G401 (cell line): ENCODE measurements around the gene HOXC9. TPM values are rescaled to one million over a fixed set of nuclear protein-coding genes. Genes with fewer than 3 reads are reported as not detected.
A peak's percentile ranks its signal among the peaks of the same experiment; 100 is the strongest.

ENCODE experiments used
- DNase-seq: peaks from one replicate; pipeline ENCODE4 v3.0.0-alpha.2; 2015; ENCODE audit warnings: low spot score
- in situ Hi-C: cut with HindIII; loops from 2 replicates; pipeline ENCODE4 v1.10.0; 2016; ENCODE audit warnings: low sequenced_read_pairs, mixed read lengths
- total RNA-seq: library from RNA; depleted of rRNA; stranded (reverse); fragments of >200 nt; shearing (Covaris generic); gene quantifications from 2 replicates; pipeline ENCODE4 v1.2.3, GENCODE V29; 2014

HOXC9 gene
- total RNA-seq, 1 experiment from 2014 or later, result 18.7 TPM

DNA sequence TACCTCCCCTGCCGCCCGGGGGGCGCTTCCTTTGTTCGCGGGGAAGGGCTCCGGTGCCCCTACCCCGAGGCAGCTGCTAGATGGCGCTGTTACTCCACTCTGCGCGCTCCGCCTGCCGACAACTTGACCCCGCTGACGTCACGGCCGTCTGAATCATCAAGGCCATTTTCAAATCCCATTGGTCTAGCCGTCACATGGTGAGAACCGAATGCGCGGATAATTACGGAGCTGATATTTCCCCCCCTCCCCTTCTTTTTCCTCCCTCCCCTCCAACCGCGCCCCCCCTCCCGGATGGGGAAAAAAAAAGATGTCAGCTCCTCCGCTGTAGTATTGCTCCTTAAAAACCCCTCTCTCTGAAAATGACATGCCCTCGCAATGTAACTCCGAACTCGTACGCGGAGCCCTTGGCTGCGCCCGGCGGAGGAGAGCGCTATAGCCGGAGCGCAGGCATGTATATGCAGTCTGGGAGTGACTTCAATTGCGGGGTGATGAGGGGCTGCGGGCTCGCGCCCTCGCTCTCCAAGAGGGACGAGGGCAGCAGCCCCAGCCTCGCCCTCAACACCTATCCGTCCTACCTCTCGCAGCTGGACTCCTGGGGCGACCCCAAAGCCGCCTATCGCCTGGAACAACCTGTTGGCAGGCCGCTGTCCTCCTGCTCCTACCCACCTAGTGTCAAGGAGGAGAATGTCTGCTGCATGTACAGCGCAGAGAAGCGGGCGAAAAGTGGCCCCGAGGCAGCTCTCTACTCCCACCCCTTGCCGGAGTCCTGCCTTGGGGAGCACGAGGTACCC is 14.9 kb upstream of the HOXC9 start, which contains the start of gene HOXC10:
Gene HOXC10, plus strand, starts transcription at position 246 of the 791 bp plus-strand sequence. Its CDS starts 114 bp downstream, at position 360.
- in situ Hi-C loops, result no loop called here
- peak; percentile 69 for DNase-seq

DNA sequence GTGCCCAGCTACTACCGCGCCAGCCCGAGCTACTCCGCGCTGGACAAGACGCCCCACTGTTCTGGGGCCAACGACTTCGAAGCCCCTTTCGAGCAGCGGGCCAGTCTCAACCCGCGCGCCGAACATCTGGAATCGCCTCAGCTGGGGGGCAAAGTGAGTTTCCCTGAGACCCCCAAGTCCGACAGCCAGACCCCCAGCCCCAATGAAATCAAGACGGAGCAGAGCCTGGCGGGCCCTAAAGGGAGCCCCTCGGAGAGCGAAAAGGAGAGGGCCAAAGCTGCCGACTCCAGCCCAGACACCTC is 14.3 kb upstream of the HOXC9 start:
- in situ Hi-C loops, result no loop called here
- DNase-seq, result no peak

DNA sequence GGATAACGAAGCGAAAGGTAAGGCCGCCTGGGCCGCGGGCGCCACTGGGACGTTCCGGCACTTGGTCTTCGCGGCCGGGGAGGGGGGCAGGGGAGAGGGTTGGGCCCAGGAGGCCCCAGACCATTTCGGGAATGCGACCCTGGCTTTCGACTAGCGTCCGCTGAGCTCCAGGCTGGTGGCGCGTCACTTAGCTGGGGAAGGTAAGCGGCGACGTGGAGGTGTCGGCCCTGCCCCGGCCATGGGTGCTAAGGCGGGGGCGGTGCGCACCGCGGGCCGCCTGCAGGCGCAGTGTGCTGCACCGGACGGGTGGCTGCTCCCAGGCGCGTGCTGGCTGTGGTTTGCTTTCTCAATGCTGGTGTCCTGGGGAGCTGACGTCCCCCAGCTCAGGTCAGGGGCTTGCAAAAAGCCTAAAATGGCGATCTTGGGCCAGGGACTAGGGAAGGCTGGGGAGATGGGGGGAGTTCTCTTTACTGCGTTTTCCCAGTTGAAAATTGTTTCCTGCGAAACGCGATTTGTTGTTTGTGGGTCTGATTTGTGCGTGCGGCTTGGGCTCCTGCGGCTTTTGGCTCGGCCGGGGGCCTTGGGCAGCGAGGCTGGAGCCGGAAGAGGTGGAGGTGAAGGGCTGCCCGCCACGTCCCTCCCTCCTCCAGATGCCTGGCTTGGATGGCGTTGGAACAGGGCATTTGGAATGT is 13.8 kb upstream of the HOXC9 start:
- in situ Hi-C loops, result no loop called here
- DNase-seq, result no peak

DNA sequence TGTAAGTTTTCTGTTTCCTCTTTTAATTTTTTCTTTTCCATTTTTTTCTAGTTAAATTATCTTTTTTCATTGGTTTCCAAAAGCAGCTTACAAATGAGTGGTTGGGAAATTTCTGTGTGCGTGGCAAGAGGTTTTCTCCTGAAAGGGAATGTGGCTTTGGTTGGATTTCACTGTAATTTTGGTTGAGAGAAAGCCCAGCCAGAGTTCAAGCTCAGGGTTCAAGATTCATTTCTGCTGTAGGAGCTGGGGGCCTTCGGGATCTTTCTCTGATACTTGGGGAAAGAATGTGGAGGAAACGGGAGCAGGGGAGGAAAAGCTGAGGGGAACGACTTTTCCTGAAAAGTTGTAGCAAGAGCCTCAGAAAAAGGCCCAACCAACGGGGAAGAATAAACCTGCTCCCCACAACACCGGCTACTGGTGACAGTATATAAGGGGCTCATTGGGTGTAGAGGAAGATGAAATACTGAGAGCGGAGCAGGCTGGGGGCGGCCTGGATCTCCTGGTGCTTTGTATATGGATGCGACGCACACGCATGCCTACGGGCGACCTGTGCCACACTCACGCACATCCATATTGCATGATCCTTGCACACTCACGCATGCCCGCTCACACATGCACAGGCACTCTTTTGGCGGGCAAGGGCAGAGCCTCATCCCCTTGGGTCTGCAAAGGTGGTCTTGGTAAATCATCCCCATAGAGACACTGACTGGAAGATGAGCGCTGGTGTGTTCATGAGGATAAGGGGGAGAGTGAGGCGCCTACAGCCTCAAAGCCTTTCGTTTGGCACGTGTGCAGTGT is 13.1 kb upstream of the HOXC9 start:
- in situ Hi-C loops, result no loop called here

DNA sequence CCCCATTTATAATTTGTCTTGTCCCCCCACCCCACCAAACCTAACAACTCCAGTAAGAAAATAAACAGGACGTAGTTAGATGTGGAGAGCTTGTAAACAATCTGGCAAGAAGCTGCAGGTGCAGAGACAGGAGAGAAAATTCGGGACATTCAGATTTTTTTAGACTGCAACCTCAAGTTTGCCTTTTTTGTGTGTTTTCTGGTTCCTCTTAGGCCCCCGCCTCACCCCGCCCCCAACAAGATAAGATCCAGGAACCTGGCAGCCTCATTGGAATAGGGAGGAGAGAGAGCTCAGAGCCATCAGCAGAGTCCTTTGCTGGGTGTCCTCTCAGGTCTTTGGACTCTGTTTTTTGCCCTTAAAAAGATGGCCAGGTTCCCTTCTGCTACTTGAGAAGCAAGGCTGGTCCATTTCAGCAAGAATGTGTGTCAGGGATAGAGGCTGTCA is 12.2 kb upstream of the HOXC9 start:
- in situ Hi-C loops, result no loop called here
- DNase-seq, result no peak

More for the DNA sequence above, 13.1 kb upstream of the HOXC9 start:
- no peak for DNase-seq

DNA sequence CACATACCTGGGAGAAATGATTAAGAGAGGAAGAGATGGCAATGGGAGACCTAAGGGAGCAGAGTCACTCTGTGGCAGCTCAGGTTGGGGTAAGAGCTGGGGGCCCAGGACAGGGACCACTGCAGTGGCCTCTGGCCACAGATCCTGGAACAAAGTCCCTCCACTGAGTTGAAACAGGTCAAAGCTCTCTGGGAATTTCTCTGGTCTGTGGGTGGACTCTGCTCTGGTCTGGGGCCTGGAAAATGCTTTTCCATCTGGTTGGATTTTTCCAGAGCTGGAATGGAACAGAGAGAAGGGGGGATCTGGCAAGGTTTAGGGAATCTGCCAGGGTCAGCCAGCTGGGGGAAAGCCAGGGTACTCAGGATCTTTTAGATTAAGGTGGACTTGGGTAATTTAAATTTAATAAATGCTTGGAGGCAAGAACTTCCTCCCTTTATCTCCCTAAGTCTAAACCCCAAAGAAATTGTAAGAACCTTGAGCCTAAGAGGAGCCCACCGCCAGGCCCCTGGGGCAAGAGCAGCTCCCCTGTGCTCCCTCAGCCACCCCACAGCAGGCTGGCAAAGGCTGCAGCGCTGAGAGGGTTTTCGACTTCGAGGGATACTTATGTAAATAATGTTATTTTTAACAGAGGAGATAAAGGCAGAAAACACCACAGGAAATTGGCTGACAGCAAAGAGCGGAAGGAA is 11.3 kb upstream of the HOXC9 start:
- in situ Hi-C loops, result no loop called here

DNA sequence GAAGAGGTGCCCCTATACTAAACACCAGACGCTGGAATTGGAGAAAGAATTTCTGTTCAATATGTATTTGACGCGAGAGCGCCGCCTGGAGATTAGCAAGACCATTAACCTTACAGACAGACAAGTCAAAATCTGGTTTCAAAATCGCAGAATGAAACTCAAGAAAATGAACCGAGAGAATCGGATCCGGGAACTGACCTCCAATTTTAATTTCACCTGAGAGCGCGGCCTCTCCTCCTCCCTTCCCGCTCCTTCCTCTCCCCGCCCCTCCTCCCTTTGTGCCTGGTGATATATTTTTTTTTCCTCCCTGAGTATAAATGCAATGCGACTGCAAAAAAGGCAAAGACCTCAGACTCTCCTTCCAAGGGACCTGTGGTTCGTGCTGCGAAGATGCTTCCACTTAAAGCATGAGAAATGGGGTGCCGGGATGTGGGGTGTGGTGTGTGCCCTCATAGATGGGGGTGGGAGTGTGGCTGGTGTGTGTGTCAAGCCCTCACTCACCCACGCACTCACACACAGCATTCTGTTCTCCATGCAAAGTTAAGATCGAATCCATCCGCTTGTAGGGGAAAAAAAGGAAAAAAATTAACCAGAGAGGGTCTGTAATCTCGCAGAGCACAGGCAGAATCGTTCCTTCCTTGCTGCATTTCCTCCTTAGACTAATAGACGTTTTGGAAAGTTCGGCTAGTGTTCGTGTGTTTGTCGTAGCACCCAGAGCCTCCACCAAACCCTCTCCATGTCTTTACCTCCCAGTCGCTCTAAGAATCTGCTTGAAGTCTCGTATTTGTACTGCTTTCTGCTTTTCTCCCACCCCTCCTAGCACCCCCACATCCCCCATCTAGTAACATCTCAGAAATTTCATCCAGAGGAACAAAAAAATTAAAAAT is 10.5 kb upstream of the HOXC9 start:
- peak; percentile 52 for DNase-seq
- in situ Hi-C loops, result no loop called here

More for the DNA sequence above, 11.3 kb upstream of the HOXC9 start:
- no peak for DNase-seq

DNA sequence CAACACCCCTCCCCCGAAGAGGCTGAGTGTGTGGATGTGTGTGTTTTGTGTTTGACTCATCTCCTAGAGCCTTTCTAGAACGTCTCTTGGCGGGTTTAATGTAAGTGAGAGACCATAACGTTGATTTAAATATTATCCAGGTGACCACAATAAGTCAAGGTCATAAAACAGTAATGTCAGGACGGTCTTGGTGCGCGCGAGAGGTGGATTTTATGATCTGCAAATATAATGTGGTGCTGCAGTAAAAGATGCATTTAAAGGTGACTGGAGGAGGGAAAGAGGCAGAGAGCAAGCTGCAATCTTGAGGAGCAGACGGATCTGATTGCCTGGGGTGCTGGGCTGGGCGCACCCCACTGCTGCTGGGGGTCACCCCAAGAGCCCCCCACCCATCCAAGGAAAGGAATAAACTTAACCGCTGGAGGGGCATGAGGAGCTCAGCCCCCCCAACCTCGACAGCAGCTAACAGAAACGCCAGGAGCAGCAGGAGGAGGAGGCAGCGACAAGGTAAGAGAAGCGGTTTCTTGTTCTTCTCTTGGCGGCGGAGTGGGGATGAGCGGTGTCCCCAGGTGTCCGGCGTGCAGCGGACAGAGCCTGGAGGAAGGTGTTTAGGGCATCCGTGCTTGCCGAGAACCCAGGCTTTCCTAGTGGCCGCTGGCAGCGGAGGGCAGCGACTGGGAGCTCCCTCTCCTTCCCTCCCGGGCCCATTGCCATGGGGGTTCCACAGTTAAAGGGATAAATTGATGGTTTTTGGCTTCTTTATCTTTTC is 9.5 kb upstream of the HOXC9 start:
- no peak for DNase-seq
- in situ Hi-C loops, result no loop called here

DNA sequence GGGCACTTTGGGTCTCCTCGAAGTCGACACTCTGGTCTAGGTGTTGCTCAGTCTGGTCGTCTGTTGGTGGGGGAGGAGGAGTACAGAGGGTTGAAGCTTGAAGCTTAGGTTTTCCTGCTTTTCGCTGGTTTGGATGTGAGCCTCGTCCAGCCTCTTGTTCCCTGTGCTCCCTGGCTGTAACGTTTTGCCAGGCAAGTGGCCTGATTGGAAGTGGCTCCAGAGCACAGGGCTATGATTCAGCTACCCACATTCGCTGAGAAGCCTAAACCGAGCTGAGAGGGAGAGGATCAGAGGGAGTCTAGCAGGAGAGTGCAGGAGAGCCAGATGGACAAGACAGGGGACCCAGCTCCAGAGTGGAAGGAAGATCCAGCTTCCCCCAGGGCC is 8.9 kb upstream of the HOXC9 start:
- in situ Hi-C loops, result no loop called here
- no peak for DNase-seq

DNA sequence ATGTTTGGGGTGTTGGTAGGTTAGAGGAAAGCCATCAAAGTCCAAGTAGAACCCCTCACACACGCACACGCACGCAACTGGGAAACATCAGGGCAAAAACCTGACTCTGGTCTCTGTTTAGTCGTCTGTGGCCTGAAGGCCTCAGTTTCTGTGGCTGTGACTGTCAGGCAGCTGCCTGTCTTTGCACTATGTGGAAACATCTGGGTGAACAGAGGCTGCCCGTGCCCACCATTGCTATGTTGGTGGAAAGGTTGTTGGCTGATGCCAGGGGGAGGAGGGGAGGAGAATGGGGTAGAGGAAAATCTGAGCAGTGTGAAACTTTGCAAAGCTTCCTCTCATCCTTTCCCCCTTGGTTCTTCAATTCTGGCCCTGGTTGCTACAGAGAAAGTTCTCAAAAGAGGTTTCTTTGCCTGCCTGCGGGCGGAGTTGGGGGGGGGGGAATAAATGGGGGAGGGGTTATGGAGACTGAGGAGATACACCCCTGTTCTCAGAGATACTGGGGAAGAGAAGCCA is 7.5 kb upstream of the HOXC9 start:
- in situ Hi-C loops, result no loop called here

DNA sequence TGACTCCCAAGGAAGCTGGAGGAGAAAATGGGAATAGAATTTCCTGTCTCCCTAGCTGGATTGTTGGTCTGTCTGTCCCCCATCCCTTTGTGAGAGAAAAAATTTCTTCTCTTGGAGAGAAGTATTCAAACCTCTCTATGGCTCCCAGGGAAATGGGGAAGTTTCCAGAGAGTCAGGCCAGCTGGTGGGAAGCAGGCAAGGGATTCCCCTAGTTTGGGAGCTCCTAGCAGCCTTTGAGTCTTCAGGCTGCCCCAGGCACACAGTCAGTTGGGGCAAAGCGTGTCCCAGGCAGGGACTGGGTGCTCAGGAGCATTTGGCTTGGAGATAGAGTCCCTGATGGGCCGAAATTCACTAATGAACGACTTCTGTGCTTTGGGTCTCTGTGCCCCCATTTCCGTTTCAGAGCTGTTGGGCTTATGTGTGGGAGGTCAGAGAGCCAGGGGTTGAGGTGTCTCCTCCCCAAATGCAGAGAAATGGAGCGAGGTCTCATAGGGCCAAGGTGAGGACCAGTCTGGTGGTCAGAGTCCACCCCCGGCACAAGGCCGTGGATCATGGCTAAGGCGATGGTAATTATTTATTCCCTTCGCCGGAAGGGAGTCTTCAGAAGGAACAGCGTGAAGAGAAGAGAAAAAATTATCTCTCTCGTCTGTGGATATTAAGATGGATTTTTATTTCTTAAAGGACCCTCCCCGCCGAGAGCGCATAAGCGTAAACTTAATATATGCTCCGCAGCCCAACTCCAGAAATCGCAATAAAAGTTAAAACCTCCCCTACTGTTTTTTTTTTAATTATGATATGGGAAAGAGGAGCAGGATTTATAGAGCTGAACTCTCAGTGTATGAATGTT is 6.6 kb upstream of the HOXC9 start:
- DNase-seq, result no peak
- in situ Hi-C loops, result no loop called here

More for the DNA sequence above, 7.5 kb upstream of the HOXC9 start:
- no peak for DNase-seq

DNA sequence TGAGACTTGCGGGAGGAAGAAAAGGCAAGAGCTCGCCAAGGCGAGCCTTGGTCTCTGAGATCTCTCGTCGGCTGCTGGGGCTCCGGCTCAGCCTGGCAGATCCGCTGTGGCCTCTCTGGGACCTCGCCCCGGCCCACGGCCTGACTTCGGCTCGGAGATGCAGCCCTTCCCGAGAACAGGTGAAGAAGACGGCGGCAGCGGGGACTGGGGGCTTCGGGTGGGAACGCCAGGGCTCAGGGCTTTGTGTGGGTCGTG is 6.0 kb upstream of the HOXC9 start:
- no peak for DNase-seq
- in situ Hi-C loops, result no loop called here

DNA sequence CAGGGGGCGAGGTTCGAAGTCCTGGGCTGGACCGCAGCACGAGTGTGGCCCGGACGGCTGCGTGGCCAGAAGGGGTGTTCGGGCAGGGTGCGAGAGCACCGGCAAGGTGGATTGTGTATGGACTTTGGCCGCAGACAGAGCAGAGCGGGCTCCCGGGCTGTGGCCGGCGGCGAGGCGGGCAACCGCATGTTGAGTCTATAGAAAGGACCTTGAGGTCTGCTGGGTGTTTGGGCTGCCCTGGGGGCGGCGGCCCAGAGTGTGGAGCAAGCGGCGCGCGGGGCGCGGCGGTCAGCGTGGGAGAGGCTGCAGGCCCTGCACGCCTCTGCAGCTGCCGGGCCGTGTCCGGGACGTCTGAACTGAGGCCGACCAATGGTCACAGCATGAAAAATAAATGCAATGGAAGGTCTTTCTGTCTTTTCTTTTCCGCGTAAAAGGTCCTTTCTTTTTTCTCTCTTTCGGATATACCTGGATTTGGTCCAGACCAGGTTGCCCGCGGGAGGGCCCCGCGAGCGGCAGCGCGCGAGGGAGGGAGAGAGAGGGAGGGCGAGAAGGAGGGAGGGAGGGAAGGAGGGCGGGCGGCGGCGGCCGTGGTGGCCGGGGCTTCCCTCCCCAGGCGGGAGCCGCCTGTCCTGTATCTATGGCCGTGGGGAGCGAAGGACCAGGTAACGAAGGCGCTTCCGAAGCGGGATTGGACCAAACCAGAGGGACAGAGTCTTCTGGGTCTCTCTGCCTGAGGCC is 5.5 kb upstream of the HOXC9 start:
- DNase-seq, result no peak
- in situ Hi-C loops, result no loop called here

DNA sequence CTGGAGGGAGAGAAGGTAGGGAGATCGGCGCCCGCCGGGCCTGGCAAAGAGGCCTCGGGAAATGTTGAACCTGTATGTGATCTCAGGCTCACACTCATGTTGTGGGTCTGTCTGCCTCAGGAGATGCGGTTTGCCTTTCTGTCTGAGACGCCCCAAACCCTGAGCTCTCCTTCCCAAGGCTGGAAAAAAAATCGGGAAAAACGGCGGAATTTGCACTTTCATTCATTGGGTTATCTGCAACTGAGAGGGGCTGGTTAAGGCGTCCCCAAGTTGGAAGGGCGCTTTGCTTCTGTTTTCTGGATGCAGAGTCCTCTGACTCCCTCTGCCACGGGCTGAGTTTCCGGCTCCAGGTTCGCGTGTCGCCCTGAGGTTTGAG is 5.0 kb upstream of the HOXC9 start:
- no peak for DNase-seq
- in situ Hi-C loops, result no loop called here

DNA sequence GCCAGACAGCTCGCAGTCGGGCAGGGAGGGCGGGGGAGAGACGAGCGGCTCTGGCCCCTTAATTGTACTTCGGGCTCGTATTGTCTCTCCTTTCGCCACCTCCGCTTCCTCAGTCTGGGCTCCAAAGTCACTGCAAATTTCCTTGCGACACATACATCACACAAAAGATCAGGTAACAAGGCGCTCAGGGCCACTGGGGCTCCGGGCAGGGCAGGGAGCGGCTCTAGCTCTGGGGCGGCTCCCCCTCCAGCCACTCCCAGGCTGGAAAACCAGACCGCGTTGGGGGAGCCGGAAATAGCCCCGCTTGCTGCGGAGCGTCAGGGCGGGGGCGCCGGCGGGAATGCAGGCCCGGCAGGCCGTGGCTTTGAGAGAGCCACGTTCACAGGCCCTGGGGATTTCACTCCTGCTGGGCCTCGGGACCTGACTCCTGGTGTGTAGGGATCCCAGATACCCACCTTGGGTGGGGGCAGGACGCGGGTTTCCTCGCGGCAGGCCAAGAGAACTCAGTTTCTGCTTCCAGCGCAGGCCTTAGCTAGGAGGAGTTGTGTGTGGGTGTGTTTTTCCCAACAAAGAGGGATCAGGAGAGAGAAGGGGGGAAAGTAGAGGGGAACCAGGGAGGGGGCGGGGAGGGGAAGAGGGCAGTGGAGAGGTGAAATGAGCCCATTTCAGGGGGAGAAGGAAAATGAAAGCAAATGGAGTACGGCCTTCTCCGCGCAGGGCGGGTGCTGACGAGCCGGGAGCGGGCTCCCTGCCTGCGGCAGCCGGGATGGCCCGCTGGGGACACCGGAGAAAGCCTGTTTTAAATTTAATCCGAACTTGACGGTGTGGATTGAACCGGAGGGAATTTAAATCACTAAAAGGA is 4.4 kb upstream of the HOXC9 start:
- in situ Hi-C loops, result no loop called here
- no peak for DNase-seq
